ENCODE results near the gene OR10V1.

OR10V1 gene

DNA sequence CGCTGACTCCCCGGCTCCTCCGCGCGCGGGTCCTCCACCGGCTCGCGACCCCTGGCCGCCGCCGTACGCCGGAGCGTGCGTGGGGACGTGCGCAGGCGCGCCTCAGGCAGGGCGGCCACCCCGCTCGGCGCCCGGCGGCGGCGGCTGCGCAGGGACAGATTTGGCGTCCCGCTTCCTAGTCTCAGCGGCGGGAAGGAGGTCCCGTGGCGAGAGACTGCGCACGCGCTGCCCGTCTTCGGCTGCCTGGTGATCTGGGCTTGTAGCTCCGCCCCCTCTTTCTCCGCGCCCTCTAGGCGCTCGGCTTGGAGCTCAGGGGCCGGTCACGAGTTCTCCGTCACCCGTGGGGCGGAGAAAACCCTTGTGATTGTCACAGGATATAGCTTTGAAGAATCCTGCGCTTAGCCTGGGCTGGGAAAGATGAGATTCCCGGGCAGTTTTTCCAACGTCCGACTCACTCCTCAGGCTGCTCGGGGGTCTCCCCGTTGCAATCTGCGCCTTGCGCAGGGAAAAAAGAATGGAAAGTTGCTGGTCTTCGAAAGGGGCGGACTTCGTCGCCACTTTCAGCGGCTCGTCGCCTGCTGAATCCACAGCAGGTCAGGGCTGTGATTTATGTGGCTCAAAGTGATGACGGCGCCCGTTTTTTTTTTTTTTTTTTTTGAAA, 44.6 kb downstream of the OR10V1 start, which contains the start of gene PATL1:
Gene PATL1 (minus strand): TSS at position 88 of the 661 bp plus-strand sequence. CDS start 142 bp downstream, outside the sequence.
- H3K9me3 ChIP-seq (ENCODE audit: control insufficient read depth, insufficient read depth, low read length), result no peaks in the 10 kb centered on the region
- peak; percentile 97 for DNase-seq (ENCODE audit: low read depth, low spot score)
- WGBS (ENCODE audit: insufficient coverage, insufficient read length), result no CpG with 5 or more reads among the region's 68 CpGs
- H3K36me3 ChIP-seq (ENCODE audit: control insufficient read depth, insufficient read depth, low read length), result 0 out of 2 replicates have a peak, but pooled peaks cover 6% of the 10 kb centered on the region
- peak within 1 kb of the TSS; percentile 97 for H3K4me3 ChIP-seq (ENCODE audit: low read length)
- H3K27me3 ChIP-seq (ENCODE audit: control insufficient read depth, insufficient read depth, low read length), result no peaks in the 10 kb centered on the region
- no peak within 1 kb of the TSS for H3K27ac ChIP-seq (ENCODE audit: low read length)
- 0 out of 2 replicates have a peak, but pooled peaks cover 1% of the 10 kb centered on the region for H3K4me1 ChIP-seq (ENCODE audit: control insufficient read depth, insufficient read depth, low read length)

DNA sequence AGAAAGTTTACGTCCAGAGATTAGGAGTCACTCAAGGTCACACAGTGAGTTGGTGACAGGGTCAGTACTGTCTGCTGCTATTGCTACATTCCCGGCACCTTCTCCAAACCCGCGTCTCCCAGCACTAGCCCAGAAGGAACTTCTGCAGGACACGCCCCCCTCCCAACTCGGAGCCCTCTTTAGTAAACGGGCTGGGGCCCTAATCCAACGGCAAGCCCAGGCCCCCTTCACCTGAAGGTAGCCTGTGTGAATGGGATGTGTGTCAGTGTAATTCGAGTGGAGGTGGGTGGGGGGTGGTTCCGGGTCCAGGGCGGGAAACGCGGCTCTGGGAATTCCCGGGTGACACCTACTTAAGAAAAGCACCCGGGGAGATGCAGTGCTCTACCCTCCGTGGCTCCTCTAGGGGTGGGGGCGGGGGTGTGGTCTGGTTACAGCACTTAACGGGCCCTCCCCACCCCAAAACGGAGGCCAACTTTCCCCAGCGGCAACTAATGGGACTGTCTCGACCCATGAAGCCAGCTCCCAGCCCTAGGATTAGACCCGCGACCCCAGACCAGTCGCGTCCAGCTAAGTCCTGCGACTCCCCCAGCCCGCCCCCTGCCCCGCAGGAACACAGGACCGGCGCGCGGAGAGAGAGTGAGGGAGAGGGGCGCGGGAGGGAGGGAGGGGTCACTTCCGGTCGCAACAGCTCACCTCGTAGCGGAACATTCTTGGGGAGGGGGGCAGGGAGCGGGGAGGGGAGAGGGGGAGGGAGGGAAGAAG, 45.3 kb downstream of the OR10V1 start:
- H3K4me3 ChIP-seq (ENCODE audit: low read length), result peak overlapping the region; percentile 97
- H3K27me3 ChIP-seq (ENCODE audit: control insufficient read depth, insufficient read depth, low read length), result no peaks in the 10 kb centered on the region
- H3K4me1 ChIP-seq (ENCODE audit: control insufficient read depth, insufficient read depth, low read length), result 0 out of 2 replicates have a peak, but pooled peaks cover 1% of the 10 kb centered on the region
- H3K27ac ChIP-seq (ENCODE audit: low read length), result no peak overlapping the region
- 0 out of 2 replicates have a peak, but pooled peaks cover 6% of the 10 kb centered on the region for H3K36me3 ChIP-seq (ENCODE audit: control insufficient read depth, insufficient read depth, low read length)
- H3K9me3 ChIP-seq (ENCODE audit: control insufficient read depth, insufficient read depth, low read length), result no peaks in the 10 kb centered on the region
- no peak for DNase-seq (ENCODE audit: low read depth, low spot score)
- no CpG with 5 or more reads among the region's 39 CpGs for WGBS (ENCODE audit: insufficient coverage, insufficient read length)

- Histone ChIP-seq H3K36me3 (ENCODE audit: control insufficient read depth, insufficient read depth, low read length) (0 out of 2 replicates have a peak, but pooled peaks cover 6% of the 10 kb centered on the region), H3K27ac (ENCODE audit: low read length) (no peak overlapping the region)
- WGBS (ENCODE audit: insufficient coverage, insufficient read length), result 100% methylated on average over 1 of the region's 3 CpGs
These were observed 45.8 kb downstream of the OR10V1 start for GRCh38 chr11:59667812-59668187.

DNA sequence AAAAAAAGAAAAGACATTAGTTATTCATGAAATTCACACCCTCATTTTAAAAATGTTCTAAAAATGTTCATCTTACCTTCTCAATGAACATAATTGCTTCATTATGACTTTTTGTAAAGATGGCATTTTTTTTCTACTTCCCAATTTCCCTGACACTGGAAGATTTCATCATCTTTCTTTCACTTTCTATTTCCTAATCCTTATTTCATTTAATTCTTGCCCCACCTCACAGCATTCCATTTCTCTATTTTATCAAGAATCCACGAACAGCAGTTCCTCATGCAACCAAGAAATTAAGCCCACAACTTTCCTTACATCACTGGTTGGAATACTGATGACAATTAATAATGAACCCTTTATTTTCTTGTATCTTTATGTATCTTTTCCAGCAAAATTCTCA, 46.7 kb downstream of the OR10V1 start:
- Histone ChIP-seq H3K4me3 (ENCODE audit: low read length) (no peak overlapping the region), H3K4me1 (ENCODE audit: control insufficient read depth, insufficient read depth, low read length) (0 out of 2 replicates have a peak, but pooled peaks cover 1% of the 10 kb centered on the region), H3K36me3 (ENCODE audit: control insufficient read depth, insufficient read depth, low read length) (0 out of 2 replicates have a peak, but pooled peaks cover 6% of the 10 kb centered on the region), H3K27ac (ENCODE audit: low read length) (no peak overlapping the region), H3K27me3 (ENCODE audit: control insufficient read depth, insufficient read depth, low read length) (no peaks in the 10 kb centered on the region), H3K9me3 (ENCODE audit: control insufficient read depth, insufficient read depth, low read length) (no peaks in the 10 kb centered on the region)
- DNase-seq (ENCODE audit: low read depth, low spot score), result no peak
- 100% methylated on average over 1 of the region's 1 CpG for WGBS (ENCODE audit: insufficient coverage, insufficient read length)

More at GRCh38 chr11:59667812-59668187, 45.8 kb downstream of the OR10V1 start:
- no peaks in the 10 kb centered on the region for H3K27me3 ChIP-seq (ENCODE audit: control insufficient read depth, insufficient read depth, low read length)
- no peaks in the 10 kb centered on the region for H3K9me3 ChIP-seq (ENCODE audit: control insufficient read depth, insufficient read depth, low read length)
- H3K4me1 ChIP-seq (ENCODE audit: control insufficient read depth, insufficient read depth, low read length), result 0 out of 2 replicates have a peak, but pooled peaks cover 1% of the 10 kb centered on the region
- no peak for DNase-seq (ENCODE audit: low read depth, low spot score)
- H3K4me3 ChIP-seq (ENCODE audit: low read length), result peak overlapping the region; percentile 97; the same call in 1 of the 2 replicates
